ENCODE results near the gene ANK3.
"Not testable (repeated sequence)": the region's sequence is repeated elsewhere in the genome, so short reads cannot be mapped to it uniquely, and the experiment has no call there.

ANK3 gene

DNA sequence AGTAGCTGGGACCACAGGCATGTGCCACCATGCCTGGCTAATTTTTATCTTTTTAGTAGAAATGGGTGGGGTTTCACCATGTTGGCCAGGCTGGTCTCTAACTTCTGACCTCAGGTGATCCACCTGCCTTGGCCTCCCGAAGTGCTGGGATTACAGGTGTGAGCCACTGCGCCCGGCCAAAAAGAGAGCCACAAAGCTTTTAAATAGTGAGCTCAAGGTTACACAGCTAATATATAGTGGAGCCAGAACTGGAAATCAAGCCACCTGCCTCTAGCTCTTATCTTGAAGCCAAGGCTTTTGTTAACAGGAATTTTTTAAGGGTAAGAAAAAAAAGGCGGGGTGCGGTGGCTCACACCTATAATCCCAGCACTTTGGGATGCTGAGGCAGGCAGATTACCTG is 354.3 kb downstream of the ANK3 start:
- H2BK120ac ChIP-seq (ENCODE audit: low read depth, low read length); H3K4me2 ChIP-seq (ENCODE audit: low read length, poor library complexity, severe bottlenecking); H3K14ac ChIP-seq (ENCODE audit: low read length in 2 of 2); H2BK12ac ChIP-seq (ENCODE audit: low read length in 2 of 2); H2AFZ ChIP-seq (ENCODE audit: low read depth, low read length); H3K79me1 ChIP-seq (replicated peaks; ENCODE audit: low read length, poor library complexity, severe bottlenecking); H2AK5ac ChIP-seq (ENCODE audit: low read length, severe bottlenecking); H3K27me3 ChIP-seq (ENCODE audit: control insufficient read depth in 1 of 2, insufficient read depth in 1 of 2, low read length in 2 of 2); H3K18ac ChIP-seq (ENCODE audit: low read depth in 1 of 2, low read length in 2 of 2); H4K8ac ChIP-seq (ENCODE audit: low read length); H3K9me3 ChIP-seq (ENCODE audit: control insufficient read depth, low read length); H3K4ac ChIP-seq (ENCODE audit: low read depth in 1 of 2, low read length in 2 of 2); DNase-seq; H3K23ac ChIP-seq (ENCODE audit: low read length in 2 of 2); H2BK15ac ChIP-seq (ENCODE audit: low read depth, poor library complexity, severe bottlenecking); H3K4me3 ChIP-seq (ENCODE audit: insufficient read depth in 1 of 2, low read depth in 1 of 2, low read length in 2 of 2); H4K91ac ChIP-seq (ENCODE audit: low read length); H3K27ac ChIP-seq (ENCODE audit: low read length, poor library complexity, severe bottlenecking); H3K36me3 ChIP-seq (ENCODE audit: control insufficient read depth in 1 of 2, insufficient read depth in 2 of 2, low read depth in 1 of 2, low read length in 2 of 2); H3K9ac ChIP-seq (ENCODE audit: low read length); H3K4me1 ChIP-seq (ENCODE audit: control insufficient read depth, insufficient read depth, low read depth, low read length); H2BK5ac ChIP-seq (ENCODE audit: low read depth, low read length, poor library complexity, severe bottlenecking): not testable (repeated sequence)
- WGBS, result 95% methylated on average over 5 of the region's 5 CpGs

DNA sequence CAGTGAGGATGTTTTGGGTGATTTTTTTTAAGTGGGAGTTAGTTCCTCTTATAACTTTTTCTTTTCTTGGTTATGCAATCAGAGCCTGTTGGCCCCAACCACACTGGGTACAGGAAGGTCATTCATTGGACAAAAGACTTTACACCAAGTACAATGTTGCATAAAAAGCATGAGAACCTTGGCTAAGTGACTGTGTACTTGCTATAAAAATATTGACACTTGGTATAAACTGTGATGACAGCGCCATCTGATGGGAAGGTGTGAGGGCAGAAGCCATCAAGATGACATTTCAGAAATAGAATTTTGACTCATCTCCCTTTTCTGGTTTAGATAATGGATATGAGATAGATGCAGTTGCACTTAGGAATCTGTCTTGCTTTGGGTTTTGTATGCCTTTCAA is 357.0 kb downstream of the ANK3 start:
- Histone ChIP-seq H2BK120ac (ENCODE audit: low read depth, low read length) (no peak overlapping the region), H3K4ac (ENCODE audit: low read depth in 1 of 2, low read length in 2 of 2) (no peak overlapping the region), H3K23ac (ENCODE audit: low read length in 2 of 2) (no peak overlapping the region), H2AFZ (ENCODE audit: low read depth, low read length) (no peak overlapping the region), H3K9me3 (ENCODE audit: control insufficient read depth, low read length) (no peaks in the 10 kb centered on the region), H3K14ac (ENCODE audit: low read length in 2 of 2) (no peak overlapping the region), H2BK12ac (ENCODE audit: low read length in 2 of 2) (no peak overlapping the region), H4K8ac (ENCODE audit: low read length) (no peak overlapping the region), H3K36me3 (ENCODE audit: control insufficient read depth in 1 of 2, insufficient read depth in 2 of 2, low read depth in 1 of 2, low read length in 2 of 2) (no peaks in the 10 kb centered on the region), H3K4me2 (ENCODE audit: low read length, poor library complexity, severe bottlenecking) (no peak overlapping the region), H3K79me1 (replicated peaks; ENCODE audit: low read length, poor library complexity, severe bottlenecking) (no peaks in the 10 kb centered on the region), H2BK15ac (ENCODE audit: low read depth, poor library complexity, severe bottlenecking) (no peak overlapping the region), H3K9ac (ENCODE audit: low read length) (peak overlapping the region; percentile 17), H3K27ac (ENCODE audit: low read length, poor library complexity, severe bottlenecking) (no peak overlapping the region), H3K4me3 (ENCODE audit: insufficient read depth in 1 of 2, low read depth in 1 of 2, low read length in 2 of 2) (no peak overlapping the region), H3K4me1 (ENCODE audit: control insufficient read depth, insufficient read depth, low read depth, low read length) (no peaks in the 10 kb centered on the region), H4K91ac (ENCODE audit: low read length) (no peak overlapping the region), H2BK5ac (ENCODE audit: low read depth, low read length, poor library complexity, severe bottlenecking) (no peak overlapping the region), H2AK5ac (ENCODE audit: low read length, severe bottlenecking) (no peak overlapping the region), H3K18ac (ENCODE audit: low read depth in 1 of 2, low read length in 2 of 2) (no peak overlapping the region), H3K27me3 (ENCODE audit: control insufficient read depth in 1 of 2, insufficient read depth in 1 of 2, low read length in 2 of 2) (no peaks in the 10 kb centered on the region)
- peak; percentile 45 for DNase-seq
- WGBS, result 50% methylated on average over 1 of the region's 1 CpG

DNA sequence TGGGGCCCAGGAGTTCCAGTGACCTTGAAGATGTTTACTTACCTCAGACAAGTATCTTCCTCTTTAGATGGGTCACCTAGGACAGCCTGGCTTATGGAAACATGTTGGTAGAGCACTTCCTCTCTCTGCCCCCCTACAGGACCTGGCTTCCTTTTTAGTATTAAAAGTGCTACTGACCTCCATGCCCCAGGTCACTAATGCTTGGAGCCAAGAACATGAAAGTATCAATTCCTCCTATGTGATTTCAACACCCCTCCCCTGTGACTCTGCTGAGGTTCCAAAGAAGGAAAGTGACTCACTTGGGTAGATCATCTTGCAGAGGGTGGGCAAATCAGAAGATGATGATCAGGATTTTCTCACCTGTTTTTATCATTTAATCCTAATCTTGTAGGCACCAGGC is 358.0 kb downstream of the ANK3 start:
- no peak overlapping the region for H2BK120ac ChIP-seq (ENCODE audit: low read depth, low read length)
- H2BK15ac ChIP-seq (ENCODE audit: low read depth, poor library complexity, severe bottlenecking), result no peak overlapping the region
- H3K79me1 ChIP-seq (replicated peaks; ENCODE audit: low read length, poor library complexity, severe bottlenecking), result no peaks in the 10 kb centered on the region
- no peak overlapping the region for H3K27ac ChIP-seq (ENCODE audit: low read length, poor library complexity, severe bottlenecking)
- no peak overlapping the region for H3K4me2 ChIP-seq (ENCODE audit: low read length, poor library complexity, severe bottlenecking)
- no peak overlapping the region for H2BK5ac ChIP-seq (ENCODE audit: low read depth, low read length, poor library complexity, severe bottlenecking)
- no peaks in the 10 kb centered on the region for H3K4me1 ChIP-seq (ENCODE audit: control insufficient read depth, insufficient read depth, low read depth, low read length)
- no peak overlapping the region for H3K9ac ChIP-seq (ENCODE audit: low read length)
- no peaks in the 10 kb centered on the region for H3K9me3 ChIP-seq (ENCODE audit: control insufficient read depth, low read length)
- peak; percentile 14 for DNase-seq
- H3K14ac ChIP-seq (ENCODE audit: low read length in 2 of 2), result no peak overlapping the region
- no peak overlapping the region for H3K4me3 ChIP-seq (ENCODE audit: insufficient read depth in 1 of 2, low read depth in 1 of 2, low read length in 2 of 2)
- H3K18ac ChIP-seq (ENCODE audit: low read depth in 1 of 2, low read length in 2 of 2), result no peak overlapping the region
- H3K23ac ChIP-seq (ENCODE audit: low read length in 2 of 2), result no peak overlapping the region
- H3K27me3 ChIP-seq (ENCODE audit: control insufficient read depth in 1 of 2, insufficient read depth in 1 of 2, low read length in 2 of 2), result no peaks in the 10 kb centered on the region
- no peak overlapping the region for H3K4ac ChIP-seq (ENCODE audit: low read depth in 1 of 2, low read length in 2 of 2)
- H4K91ac ChIP-seq (ENCODE audit: low read length), result no peak overlapping the region
- no peak overlapping the region for H2BK12ac ChIP-seq (ENCODE audit: low read length in 2 of 2)
- H4K8ac ChIP-seq (ENCODE audit: low read length), result no peak overlapping the region
- no peaks in the 10 kb centered on the region for H3K36me3 ChIP-seq (ENCODE audit: control insufficient read depth in 1 of 2, insufficient read depth in 2 of 2, low read depth in 1 of 2, low read length in 2 of 2)
- no peak overlapping the region for H2AFZ ChIP-seq (ENCODE audit: low read depth, low read length)
- no peak overlapping the region for H2AK5ac ChIP-seq (ENCODE audit: low read length, severe bottlenecking)

DNA sequence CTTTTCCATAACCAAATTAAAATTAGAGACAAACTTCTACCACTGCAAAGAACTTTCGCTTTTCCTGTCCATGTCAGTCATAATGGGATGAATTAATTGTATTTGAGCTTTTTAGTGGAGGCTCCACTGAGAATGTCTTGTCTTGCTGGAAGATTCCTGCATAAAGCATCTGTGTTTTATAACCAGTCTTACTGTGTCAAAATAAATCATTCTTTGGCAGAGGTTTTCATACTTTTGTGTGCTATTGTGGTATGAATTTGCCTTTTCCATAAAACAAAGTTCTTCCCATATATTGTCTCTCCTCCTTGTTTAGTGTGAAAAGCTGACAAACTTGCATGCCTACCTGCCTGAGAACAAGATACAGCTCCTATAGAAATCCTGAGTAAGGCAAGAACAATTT is 358.5 kb downstream of the ANK3 start:
- no peak overlapping the region for H3K9ac ChIP-seq (ENCODE audit: low read length)
- H4K91ac ChIP-seq (ENCODE audit: low read length), result no peak overlapping the region
- no peak overlapping the region for H3K23ac ChIP-seq (ENCODE audit: low read length in 2 of 2)
- H3K18ac ChIP-seq (ENCODE audit: low read depth in 1 of 2, low read length in 2 of 2), result no peak overlapping the region
- no peak overlapping the region for H3K4ac ChIP-seq (ENCODE audit: low read depth in 1 of 2, low read length in 2 of 2)
- no peak overlapping the region for H3K14ac ChIP-seq (ENCODE audit: low read length in 2 of 2)
- H2AK5ac ChIP-seq (ENCODE audit: low read length, severe bottlenecking), result no peak overlapping the region
- H2BK15ac ChIP-seq (ENCODE audit: low read depth, poor library complexity, severe bottlenecking), result no peak overlapping the region
- 83% methylated on average over 1 of the region's 1 CpG for WGBS
- H2AFZ ChIP-seq (ENCODE audit: low read depth, low read length), result no peak overlapping the region
- no peak overlapping the region for H4K8ac ChIP-seq (ENCODE audit: low read length)
- no peaks in the 10 kb centered on the region for H3K4me1 ChIP-seq (ENCODE audit: control insufficient read depth, insufficient read depth, low read depth, low read length)
- no peaks in the 10 kb centered on the region for H3K9me3 ChIP-seq (ENCODE audit: control insufficient read depth, low read length)
- H3K79me1 ChIP-seq (replicated peaks; ENCODE audit: low read length, poor library complexity, severe bottlenecking), result no peaks in the 10 kb centered on the region
- no peak overlapping the region for H2BK120ac ChIP-seq (ENCODE audit: low read depth, low read length)
- H2BK12ac ChIP-seq (ENCODE audit: low read length in 2 of 2), result no peak overlapping the region
- no peak for DNase-seq
- H3K27ac ChIP-seq (ENCODE audit: low read length, poor library complexity, severe bottlenecking), result no peak overlapping the region
- H3K4me3 ChIP-seq (ENCODE audit: insufficient read depth in 1 of 2, low read depth in 1 of 2, low read length in 2 of 2), result no peak overlapping the region
- H3K36me3 ChIP-seq (ENCODE audit: control insufficient read depth in 1 of 2, insufficient read depth in 2 of 2, low read depth in 1 of 2, low read length in 2 of 2), result no peaks in the 10 kb centered on the region
- H3K27me3 ChIP-seq (ENCODE audit: control insufficient read depth in 1 of 2, insufficient read depth in 1 of 2, low read length in 2 of 2), result no peaks in the 10 kb centered on the region
- no peak overlapping the region for H2BK5ac ChIP-seq (ENCODE audit: low read depth, low read length, poor library complexity, severe bottlenecking)
- no peak overlapping the region for H3K4me2 ChIP-seq (ENCODE audit: low read length, poor library complexity, severe bottlenecking)

Measured in mesenchymal stem cell (in vitro differentiated cells and primary cell).